MM.1S (cell line): Measurements from ENCODE around the gene CSN2.

Experiments used
- DNase-seq: peaks from one replicate; pipeline ENCODE4 v3.0.0-alpha.2; 2015
- H2AFZ ChIP-seq: fragments of 300-600 bp; sonication (generic); 2 replicates; pipeline ENCODE4 v1.6.0; 2016; ENCODE audit warnings: antibody characterized with exemption, low read length
- H3F3A ChIP-seq: fragments of 300-600 bp; sonication (generic); 2 replicates; pipeline ENCODE4 v1.6.1; 2016; ENCODE audit warnings: mild to moderate bottlenecking, antibody characterized with exemption, low read length, moderate library complexity, mixed read lengths; ENCODE audit not compliant: insufficient read depth
- H3K27ac ChIP-seq: fragments of 300-600 bp; sonication (generic); 2 replicates; pipeline ENCODE4 v1.5.1; 2016; ENCODE audit warnings: mild to moderate bottlenecking, low read length
- H3K27me3 ChIP-seq: fragments of 300-600 bp; sonication (generic); replicated peaks from 2 replicates; pipeline ENCODE4 v1.6.0; 2016; ENCODE audit warnings: low read length; ENCODE audit not compliant: insufficient read depth
- H3K36me3 ChIP-seq: fragments of 300-600 bp; sonication (generic); replicated peaks from 2 replicates; pipeline ENCODE4 v1.6.1; 2016; ENCODE audit warnings: mild to moderate bottlenecking, low read length, mixed read lengths; ENCODE audit not compliant: insufficient read depth
- H3K4me1 ChIP-seq: fragments of 300-600 bp; sonication (generic); 2 replicates; pipeline ENCODE4 v1.6.1; 2016; ENCODE audit warnings: low read length, mixed read lengths
- H3K4me2 ChIP-seq: fragments of 300-600 bp; sonication (generic); 2 replicates; pipeline ENCODE4 v1.6.0; 2016; ENCODE audit warnings: low read depth, low read length
- H3K4me3 ChIP-seq: fragments of 300-600 bp; sonication (generic); 2 replicates; pipeline ENCODE4 v1.5.1; 2016; ENCODE audit warnings: low read length, mixed read lengths
- H3K79me2 ChIP-seq: fragments of 300-600 bp; sonication (generic); 2 replicates; pipeline ENCODE4 v1.6.1; 2016; ENCODE audit warnings: mixed run types, low read length, mixed read lengths
- H3K9ac ChIP-seq: fragments of 300-600 bp; sonication (generic); 2 replicates; pipeline ENCODE4 v1.6.1; 2016; ENCODE audit warnings: low read length, mixed read lengths
- H3K9me2 ChIP-seq: fragments of 300-600 bp; sonication (generic); replicated peaks from 2 replicates; pipeline ENCODE4 v1.6.1; 2016; ENCODE audit warnings: mild to moderate bottlenecking, low read length, mixed read lengths; ENCODE audit not compliant: insufficient read depth
- H3K9me3 ChIP-seq: fragments of 300-600 bp; sonication (generic); replicated peaks from 2 replicates; pipeline ENCODE4 v1.6.1; 2016; ENCODE audit warnings: mild to moderate bottlenecking, low read length, mixed read lengths; ENCODE audit not compliant: insufficient read depth
- H4K20me1 ChIP-seq: fragments of 300-600 bp; sonication (generic); 2 replicates; pipeline ENCODE4 v1.6.1; 2016; ENCODE audit warnings: mild to moderate bottlenecking, low read length, moderate library complexity, mixed read lengths; ENCODE audit not compliant: insufficient read depth
- CTCF ChIP-seq: fragments of 300-600 bp; sonication (generic); IDR thresholded peaks from 2 replicates; pipeline ENCODE4 v1.5.1; 2016; ENCODE audit warnings: antibody characterized with exemption, low read length, mixed read lengths
- EZH2 ChIP-seq: fragments of 300-600 bp; sonication (generic); optimal IDR thresholded peaks from 2 replicates; pipeline ENCODE3; 2017; ENCODE audit warnings: low read depth, mild to moderate bottlenecking, antibody characterized with exemption, low read length, mixed read lengths
- EZH2phosphoT487 ChIP-seq: fragments of 300-600 bp; sonication (generic); IDR thresholded peaks from 2 replicates; pipeline ENCODE4 v1.6.1; 2018; ENCODE audit warnings: antibody characterized with exemption, low read length

The CSN2 gene

GRCh38 chr4:69910016-69910782 is 55.3 kb downstream of the CSN2 start:
- no peaks in the 10 kb centered on the region for H4K20me1 ChIP-seq
- H3F3A ChIP-seq, result no peaks in the 10 kb centered on the region
- H3K27me3 ChIP-seq, result no peaks in the 10 kb centered on the region
- no peak overlapping the region for H3K27ac ChIP-seq
- no peak overlapping the region for H2AFZ ChIP-seq
- H3K36me3 ChIP-seq, result no peaks in the 10 kb centered on the region
- H3K9me2 ChIP-seq, result no peaks in the 10 kb centered on the region
- H3K9me3 ChIP-seq, result no peaks in the 10 kb centered on the region
- no peak overlapping the region for H3K4me3 ChIP-seq
- H3K4me1 ChIP-seq, result no peaks in the 10 kb centered on the region
- no peak for DNase-seq
- H3K79me2 ChIP-seq, result no peaks in the 10 kb centered on the region
- TF ChIP-seq CTCF (no peak), EZH2 (no peak), EZH2phosphoT487 (no peak)
- H3K9ac ChIP-seq, result no peak overlapping the region
- H3K4me2 ChIP-seq, result no peak overlapping the region

GRCh38 chr4:69909195-69909594 is 56.3 kb downstream of the CSN2 start:
- Histone ChIP-seq H3K36me3 (no peaks in the 10 kb centered on the region), H3K9ac (no peak overlapping the region), H3K4me2 (no peak overlapping the region), H4K20me1 (no peaks in the 10 kb centered on the region), H3K4me3 (no peak overlapping the region), H2AFZ (no peak overlapping the region), H3K79me2 (no peaks in the 10 kb centered on the region), H3F3A (no peaks in the 10 kb centered on the region), H3K27me3 (no peaks in the 10 kb centered on the region), H3K9me2 (no peaks in the 10 kb centered on the region), H3K27ac (no peak overlapping the region), H3K9me3 (no peaks in the 10 kb centered on the region), H3K4me1 (no peaks in the 10 kb centered on the region)
- no peak for DNase-seq
- TF ChIP-seq EZH2, result no peak
- TF ChIP-seq CTCF, result no peak
- TF ChIP-seq EZH2phosphoT487, result no peak

- no peak overlapping the region for H3K27ac ChIP-seq
- H4K20me1 ChIP-seq, result no peaks in the 10 kb centered on the region
- no peaks in the 10 kb centered on the region for H3K4me1 ChIP-seq
- no peaks in the 10 kb centered on the region for H3K79me2 ChIP-seq
- H2AFZ ChIP-seq, result no peak overlapping the region
- H3K9me2 ChIP-seq, result no peaks in the 10 kb centered on the region
- no peak overlapping the region for H3K4me3 ChIP-seq
- no peak for TF ChIP-seq EZH2phosphoT487
- TF ChIP-seq EZH2, result no peak
- TF ChIP-seq CTCF, result no peak
- no peaks in the 10 kb centered on the region for H3F3A ChIP-seq
- no peaks in the 10 kb centered on the region for H3K9me3 ChIP-seq
- no peaks in the 10 kb centered on the region for H3K27me3 ChIP-seq
- H3K4me2 ChIP-seq, result no peak overlapping the region
- no peak overlapping the region for H3K9ac ChIP-seq
- no peaks in the 10 kb centered on the region for H3K36me3 ChIP-seq
- DNase-seq, result no peak
Measured at GRCh38 chr4:69907151-69907550, 58.4 kb downstream of the CSN2 start.
